Activated CD4-positive, alpha-beta T cell treated with anti-CD3 and anti-CD28 coated beads, Interleukin-2, amount 50 U/mL, for 4 hours (primary cell): ENCODE data around the gene DCP1A.
A peak's percentile ranks its signal among the peaks of the same experiment; 100 is the strongest.
"Not testable (repeated sequence)": the region's sequence is repeated elsewhere in the genome, so short reads cannot be mapped to it uniquely, and the experiment has no call there.

ENCODE experiments used
- DNase-seq, 2 experiments: peaks; one replicate each; pipeline ENCODE4 v3.0.0-alpha.2; 2020

The DCP1A gene

GRCh38 chr3:53347261-53348064 lies at the start of gene DCP1A:
DCP1A (minus strand) TSS chr3:53347543; CDS start chr3:53347517, 26 bp downstream.
- DNase-seq: peak; percentile 92 to 93

GRCh38 chr3:53384465-53385423 lies 37.4 kb upstream of the DCP1A start:
- DNase-seq: no peak

GRCh38 chr3:53382106-53382505 lies 34.8 kb upstream of the DCP1A start:
- no peak for DNase-seq

DNA sequence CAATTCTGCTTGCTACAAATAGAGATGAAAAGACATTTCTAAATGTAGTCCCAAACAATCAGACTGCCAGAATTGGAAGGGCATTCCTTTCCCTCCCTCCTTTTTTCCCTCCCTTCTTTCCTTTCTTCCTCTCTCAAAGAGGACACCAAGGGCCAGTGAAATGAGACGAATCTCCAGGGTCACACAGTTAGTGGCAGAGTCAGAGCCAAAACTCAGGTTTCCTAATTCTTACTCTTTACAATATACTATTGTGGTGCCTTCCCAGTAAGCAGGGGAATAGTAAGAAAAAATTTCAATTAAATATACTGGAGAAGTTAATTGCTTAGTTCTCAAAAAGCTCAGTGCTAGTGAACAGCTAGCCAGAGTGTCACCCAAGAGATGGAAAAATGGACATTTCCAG lies 33.0 kb upstream of the DCP1A start:
- no peak for DNase-seq

- DNase-seq: no peak
These were observed 32.6 kb upstream of the DCP1A start for GRCh38 chr3:53379898-53380297.

- DNase-seq: no peak
These were observed 30.5 kb upstream of the DCP1A start for GRCh38 chr3:53377794-53378193.

GRCh38 chr3:53376679-53377078 lies 29.3 kb upstream of the DCP1A start:
- no peak for DNase-seq

DNA sequence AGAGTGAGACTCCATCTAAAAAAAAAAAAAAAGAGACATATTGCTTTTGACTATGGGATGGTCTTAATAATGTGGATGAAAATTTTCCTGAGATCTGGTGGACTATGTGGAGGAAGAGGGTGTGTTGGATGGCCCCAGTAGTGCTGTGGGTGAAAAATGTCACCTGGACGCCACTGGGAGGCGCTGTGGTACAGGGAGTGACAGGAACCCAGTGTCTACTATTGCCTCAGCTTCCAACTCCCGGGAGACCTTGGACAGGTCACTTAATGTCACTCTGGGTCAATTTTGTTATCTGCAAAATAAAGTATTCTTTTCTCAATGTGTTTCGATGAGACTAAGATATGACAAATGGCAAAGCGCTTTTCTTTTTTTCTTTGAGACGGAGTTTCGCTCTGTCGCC lies 27.7 kb upstream of the DCP1A start:
- peak; percentile 7 to 11 for DNase-seq

GRCh38 chr3:53370719-53371118 lies 23.4 kb upstream of the DCP1A start:
- not testable (repeated sequence) for DNase-seq

GRCh38 chr3:53361852-53362251 lies 14.5 kb upstream of the DCP1A start:
- no peak for DNase-seq

GRCh38 chr3:53357458-53357857 lies 10.1 kb upstream of the DCP1A start:
- DNase-seq: no peak

DNA sequence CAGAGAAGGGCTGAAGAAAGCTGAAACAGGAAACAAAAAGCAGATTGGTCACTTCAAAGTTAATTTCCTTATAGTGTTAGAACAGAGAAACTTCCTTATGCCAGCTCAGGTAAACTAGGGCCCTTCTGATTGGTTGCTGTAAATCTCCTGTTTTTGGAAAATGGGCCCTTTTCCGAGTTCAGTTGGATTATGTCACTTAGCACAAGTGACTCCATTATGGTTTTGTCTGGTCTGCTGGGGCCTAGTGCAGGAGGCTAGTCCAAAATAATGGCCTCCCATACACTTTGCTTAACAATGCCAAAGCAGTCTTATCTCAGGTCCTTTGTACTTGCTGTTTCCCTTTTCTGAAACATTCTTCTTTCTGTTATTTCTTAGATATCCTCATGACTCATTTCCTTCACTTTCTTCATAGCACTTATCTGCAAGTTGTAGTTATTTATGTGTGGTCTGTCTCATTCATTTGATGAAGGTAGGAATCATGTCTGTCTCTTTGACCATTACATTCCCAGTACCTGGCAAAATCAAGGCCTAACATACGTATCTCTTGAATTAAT lies 7.7 kb upstream of the DCP1A start:
- DNase-seq: no peak

GRCh38 chr3:53353202-53353601 lies 5.9 kb upstream of the DCP1A start:
- no peak for DNase-seq

- no peak for DNase-seq
These were observed 3.3 kb upstream of the DCP1A start for GRCh38 chr3:53350652-53351051.

DNA sequence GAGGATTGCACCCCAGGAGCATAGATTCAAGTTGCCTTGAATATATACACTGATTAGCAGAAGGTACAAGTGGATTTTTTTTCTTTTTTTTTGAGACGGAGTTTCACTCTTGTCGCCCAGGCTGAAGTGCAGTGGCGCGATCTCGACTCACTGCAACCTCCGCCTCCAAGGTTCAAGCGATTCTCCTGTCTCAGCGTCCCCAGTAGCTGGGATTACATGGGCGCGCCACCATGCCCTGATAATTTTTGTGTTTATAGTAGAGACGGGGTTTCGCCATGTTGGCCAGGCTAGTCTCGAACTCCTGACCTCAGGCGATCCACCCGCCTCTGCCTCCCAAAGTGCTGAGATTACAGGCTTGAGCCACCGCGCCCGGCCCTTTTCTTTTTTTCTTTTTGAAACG lies 775 bp upstream of the DCP1A start:
- not testable (repeated sequence) for DNase-seq

DNA sequence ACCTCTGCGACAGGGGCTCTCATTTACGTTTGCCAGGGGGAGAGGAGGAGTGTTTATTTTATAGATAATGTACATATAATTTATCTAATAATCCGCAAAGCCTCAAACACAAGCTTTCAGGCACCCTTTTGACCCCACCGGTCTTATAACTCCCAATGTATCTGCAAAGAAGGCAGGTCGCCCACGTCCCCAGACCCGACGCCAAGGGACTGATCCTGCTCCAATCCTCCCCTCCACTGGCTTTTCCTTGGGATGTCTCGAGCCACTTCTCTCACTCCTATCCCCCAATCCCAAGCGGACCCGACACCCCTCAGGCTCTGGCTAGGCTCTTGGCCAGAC lies 452 bp downstream of the DCP1A start:
- no peak for DNase-seq

DNA sequence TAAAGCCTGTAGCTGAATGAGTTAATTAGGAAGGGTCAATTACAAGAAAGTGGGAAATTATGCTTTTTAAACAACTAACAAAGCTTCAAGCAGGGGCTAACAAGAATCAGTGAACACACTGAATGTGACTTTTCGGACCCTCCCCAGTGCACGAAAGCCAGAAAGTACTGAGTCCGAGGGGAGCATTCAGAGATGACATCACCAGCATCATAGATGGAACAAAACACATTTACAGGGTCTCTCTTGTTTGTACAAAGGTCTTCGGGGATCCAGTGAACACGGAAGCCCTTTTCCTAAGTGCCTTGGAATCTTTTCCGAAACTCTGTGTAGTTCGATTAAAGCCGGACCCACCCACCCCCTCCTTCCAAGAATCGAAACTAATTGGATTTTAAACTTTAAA lies 829 bp downstream of the DCP1A start:
- DNase-seq: no peak

DNA sequence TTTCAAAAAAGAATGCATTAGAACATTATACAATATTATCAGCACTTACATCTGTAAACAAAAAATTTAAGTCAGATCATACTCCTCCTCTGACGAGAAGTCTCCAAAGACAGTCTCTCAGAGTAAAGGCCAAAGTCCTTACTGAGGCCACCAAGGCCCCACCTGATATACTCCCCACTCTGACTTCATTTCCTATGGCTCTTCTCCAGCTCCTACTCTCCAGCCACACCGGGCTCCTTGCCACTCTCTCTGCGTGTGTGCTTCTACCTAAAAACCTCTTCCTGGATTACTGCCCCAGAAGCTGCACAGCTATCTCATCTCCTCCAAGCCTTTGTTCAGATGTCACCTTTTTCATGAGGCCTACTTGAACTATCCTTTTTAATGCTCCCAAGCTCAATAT lies 5.0 kb downstream of the DCP1A start:
- DNase-seq: no peak

GRCh38 chr3:53337167-53337940 lies 10.0 kb downstream of the DCP1A start:
- no peak for DNase-seq

DNA sequence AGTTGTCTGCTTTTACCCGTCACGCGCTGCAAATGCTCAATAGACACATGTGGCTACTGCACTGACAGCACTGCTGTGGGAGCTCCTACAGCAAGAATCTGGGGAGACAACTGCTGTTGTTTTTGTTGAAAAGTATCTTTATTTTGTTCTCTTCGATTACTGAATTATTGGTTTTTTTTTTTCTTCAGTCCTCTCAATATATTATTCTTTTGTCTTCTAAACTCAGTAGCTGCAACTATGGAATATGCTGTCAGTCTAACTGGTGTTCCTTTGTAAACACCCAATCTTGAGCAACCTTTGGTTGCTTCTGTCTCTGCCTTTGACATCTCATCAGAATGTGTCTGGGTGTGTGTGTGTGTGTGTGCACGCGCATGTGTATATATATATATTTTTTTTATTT lies 12.6 kb downstream of the DCP1A start:
- DNase-seq: no peak

- no peak for DNase-seq
These were observed 15.5 kb downstream of the DCP1A start for GRCh38 chr3:53331871-53332270.

- DNase-seq: no peak
These were observed 17.4 kb downstream of the DCP1A start for GRCh38 chr3:53329897-53330296.

DNA sequence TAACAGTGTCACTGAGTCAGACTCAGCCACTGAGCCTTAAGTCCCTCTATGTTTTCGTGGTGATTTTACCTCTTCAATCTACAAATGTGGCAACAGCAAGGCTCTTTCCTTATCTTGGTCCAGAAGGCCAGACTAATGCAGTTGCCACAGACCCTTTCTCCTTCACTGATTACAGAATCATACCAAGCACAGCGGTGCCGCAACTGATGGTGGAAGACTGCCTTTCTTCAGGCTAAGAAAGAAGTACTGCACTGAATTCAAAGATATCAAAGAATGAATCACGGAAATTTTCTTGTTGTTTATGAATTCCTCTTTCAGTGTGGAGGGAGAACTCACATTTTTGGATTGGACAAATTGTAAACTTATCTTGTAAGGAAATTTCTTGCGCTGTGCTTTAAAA lies 18.6 kb downstream of the DCP1A start:
- no peak for DNase-seq
